GM12878 (cell line): ENCODE data around the gene IFITM2. TPM values are rescaled to one million over a fixed set of nuclear protein-coding genes. Genes with fewer than 3 reads are reported as not detected.

Source experiments
- ATAC-seq: fragments of 200-7000 bp; cut with Tn5 transposase; 3 replicates; pipeline ENCODE4 v1.9.1; 2020; ENCODE audit warnings: mild to moderate bottlenecking, moderate library complexity
- BruUV-seq: library from RNA; stranded (reverse); fragments of 400-500 nt; replicated peaks from 2 replicates; lab custom pipeline; 2021; lab: Mats Ljungman, UMichigan
- CTCF ChIA-PET: fragments of 300-600 bp; sonication (Branson Sonifier 250); formaldehyde crosslinking; extraction: SDS; loops from one replicate; lab custom pipeline; 2021; ENCODE audit warnings: inconsistent platforms; lab: Yijun Ruan, JAX
- POLR2A ChIA-PET: fragments of 350-600 bp; formaldehyde crosslinking; extraction: SDS; loops from one replicate; lab custom pipeline; 2021; ENCODE audit warnings: inconsistent platforms; lab: Charles Lee
- RAD21 ChIA-PET: fragments of 300-600 bp; sonication (Branson Sonifier 250); formaldehyde crosslinking; loops from one replicate; lab custom pipeline; 2023; ENCODE audit warnings: antibody characterized with exemption; ENCODE audit not compliant: unreplicated experiment; lab: Charles Lee
- SMC1A ChIA-PET: fragments of 300-600 bp; sonication (Branson Sonifier 250); formaldehyde crosslinking; loops from one replicate; lab custom pipeline; 2023; ENCODE audit not compliant: unreplicated experiment, uncharacterized antibody; lab: Charles Lee
- DNase-seq: peaks from one replicate; pipeline ENCODE4 v3.0.0-alpha.2; 2011; ENCODE audit warnings: low read depth, low spot score
- FAIRE-seq: peaks from 3 replicates; lab custom pipeline; 2011; peaks lifted over from hg19 to GRCh38; lab: Jason Lieb, UNC
- H2AFZ ChIP-seq: 2 replicates; pipeline ENCODE4 v1.6.0; 2011; ENCODE audit warnings: low read depth, low read length, control low read depth; ENCODE audit not compliant: control insufficient read depth
- H3K27ac ChIP-seq: 2 replicates; pipeline ENCODE4 v1.5.1; 2011; ENCODE audit warnings: control low read depth; ENCODE audit not compliant: control insufficient read depth, insufficient read depth
- H3K27me3 ChIP-seq, 2 experiments: replicated peaks in 1 of 2; 2 replicates each; pipeline versions ENCODE4 v1.6.0 to v1.6.1; 2011; ENCODE audit warnings: low read length in 1 of 2; ENCODE audit not compliant: control insufficient read depth in 2 of 2, insufficient read depth in 2 of 2
- H3K36me3 ChIP-seq, 2 experiments: 2 replicates each; pipeline ENCODE4 v1.5.1; 2011; ENCODE audit warnings: low read length in 1 of 2; ENCODE audit not compliant: control insufficient read depth in 2 of 2, insufficient read depth in 2 of 2
- H3K4me1 ChIP-seq: 2 replicates; pipeline ENCODE4 v1.6.1; 2011; ENCODE audit warnings: mild to moderate bottlenecking, low read length, moderate library complexity, mixed read lengths; ENCODE audit not compliant: control insufficient read depth, insufficient read depth
- H3K4me2 ChIP-seq: 2 replicates; pipeline ENCODE4 v1.6.0; 2011; ENCODE audit warnings: control low read depth; ENCODE audit not compliant: control insufficient read depth, insufficient read depth
- H3K4me3 ChIP-seq: fragments of 200-600 bp; sonication (generic); 2 replicates; pipeline ENCODE4 v1.5.1; 2016
- H3K79me2 ChIP-seq: 2 replicates; pipeline ENCODE4 v1.6.0; 2011; ENCODE audit warnings: low read length; ENCODE audit not compliant: control insufficient read depth, insufficient read depth
- H3K9ac ChIP-seq: 2 replicates; pipeline ENCODE4 v1.8.0; 2011; ENCODE audit warnings: low read length, control low read depth, mixed read lengths; ENCODE audit not compliant: control insufficient read depth, insufficient read depth
- H3K9me3 ChIP-seq: replicated peaks from 3 replicates; pipeline ENCODE4 v1.5.1; 2011; ENCODE audit warnings: mild to moderate bottlenecking, low read length; ENCODE audit not compliant: control insufficient read depth, insufficient read depth
- H4K20me1 ChIP-seq: 2 replicates; pipeline ENCODE4 v1.6.0; 2011; ENCODE audit not compliant: control insufficient read depth, insufficient read depth
- ASH2L ChIP-seq: fragments of 300-600, 200-600 bp; sonication (generic); IDR thresholded peaks from 2 replicates; pipeline ENCODE4 v1.6.1; 2017; ENCODE audit warnings: low read depth, mild to moderate bottlenecking, borderline replicate concordance
- ATF7 ChIP-seq: fragments of 450-650 bp; IDR thresholded peaks from 2 replicates; pipeline ENCODE4 v1.6.1; 2016; ENCODE audit warnings: low read depth, mild to moderate bottlenecking
- CEBPB ChIP-seq, 2 experiments: fragments of 150-350 bp in 1 of 2; IDR thresholded peaks; 2 replicates each; pipeline ENCODE4 v1.6.1; 2012 to 2014; ENCODE audit warnings: low read depth in 2 of 2, low read length in 2 of 2, borderline replicate concordance in 1 of 2, inconsistent platforms in 1 of 2
- CHD1 ChIP-seq: IDR thresholded peaks from 2 replicates; pipeline ENCODE4 v1.6.1; 2012; ENCODE audit warnings: low read depth, low read length, improper control_type of control experiment
- HDGF ChIP-seq: fragments of 450-650 bp; IDR thresholded peaks from 2 replicates; pipeline ENCODE4 v1.6.1; 2016; ENCODE audit warnings: antibody characterized with exemption
- MYB ChIP-seq: fragments of 150-350 bp; IDR thresholded peaks from 2 replicates; pipeline ENCODE4 v1.6.1; 2014; ENCODE audit warnings: mild to moderate bottlenecking, low read depth, low read length, borderline replicate concordance
- NR2C1 ChIP-seq: fragments of 450-650 bp; IDR thresholded peaks from 2 replicates; pipeline ENCODE4 v1.6.1; 2017; ENCODE audit warnings: antibody characterized with exemption, mild to moderate bottlenecking, moderate library complexity
- POLR2AphosphoS2 ChIP-seq: IDR thresholded peaks from 2 replicates; pipeline ENCODE4 v1.6.1; 2011; ENCODE audit warnings: low read depth, mild to moderate bottlenecking, low read length, improper control_type of control experiment, moderate library complexity
- RB1 ChIP-seq: fragments of 450-650 bp; formaldehyde crosslinking; IDR thresholded peaks from 2 replicates; pipeline ENCODE4 v1.6.1; 2017; ENCODE audit warnings: mild to moderate bottlenecking, borderline replicate concordance
- SPI1 ChIP-seq: IDR thresholded peaks from 2 replicates; pipeline ENCODE4 v1.6.1; 2011; ENCODE audit warnings: low read depth, mild to moderate bottlenecking, low read length, moderate library complexity, borderline replicate concordance; ENCODE audit not compliant: insufficient read depth
- SREBF2 ChIP-seq: IDR thresholded peaks from 2 replicates; pipeline ENCODE4 v1.6.1; 2012; ENCODE audit warnings: mild to moderate bottlenecking, low read length
- SRF ChIP-seq, 2 experiments: IDR thresholded peaks; 2 replicates each; pipeline ENCODE4 v1.6.1; 2011; ENCODE audit warnings: low read depth in 2 of 2, low read length in 2 of 2, mild to moderate bottlenecking in 1 of 2, moderate library complexity in 1 of 2
- SUPT20H ChIP-seq: IDR thresholded peaks from 2 replicates; pipeline ENCODE4 v1.6.1; 2011; ENCODE audit warnings: low read depth, mild to moderate bottlenecking, low read length, moderate library complexity, borderline replicate concordance; ENCODE audit not compliant: control insufficient read depth
- ZBED1 ChIP-seq: IDR thresholded peaks from 2 replicates; pipeline ENCODE4 v1.6.1; 2016; ENCODE audit warnings: borderline replicate concordance
- ZNF24 ChIP-seq: fragments of 450-650 bp; IDR thresholded peaks from 2 replicates; pipeline ENCODE4 v1.6.1; 2017; ENCODE audit warnings: antibody characterized with exemption, mild to moderate bottlenecking
- ZSCAN29 ChIP-seq: fragments of 450-650 bp; IDR thresholded peaks from 2 replicates; pipeline ENCODE4 v1.6.1; 2017; ENCODE audit warnings: mild to moderate bottlenecking, moderate library complexity
- WGBS: methylation state at CpG from one replicate; pipeline ENCODE4 v1.1.6; 2016; ENCODE audit warnings: low lambda C conversion rate; ENCODE audit not compliant: insufficient replicate concordance, insufficient coverage; ENCODE audit errors: missing lambda C conversion rate; 5-methylcytosine and 5-hydroxymethylcytosine counted together
- in situ Hi-C: fragments of 300-500 bp; cut with MboI; formaldehyde crosslinking; loops from 9 replicates; pipeline ENCODE4 v1.14.3; 2018; ENCODE audit warnings: mixed read lengths
- intact Hi-C: fragments of 100-400 bp; cut with micrococcal nuclease; formaldehyde crosslinking; loops from one replicate; pipeline ENCODE4 v1.14.2; 2022; ENCODE audit not compliant: unreplicated experiment
- polyA plus RNA-seq, 11 experiments: library from polyadenylated mRNA; depleted of rRNA in 4 of 11; unstranded in 6 of 11; stranded (reverse) in 5 of 11; fragments of >200 nt; fragmentation: Nextera tagmentation in 4 of 11; fragmentation: Illumina TruSeq in 1 of 11; extraction: Ambion mirVana in 4 of 11; extraction: Trizol in 1 of 11; gene quantifications; 1 replicate in 1 of 11; 2 replicates in 10 of 11; pipeline versions ENCODE4 v1.2.1 to v1.2.3, GENCODE V29; 2011 to 2016; ENCODE audit warnings: inconsistent platforms in 2 of 11, missing spikeins in 2 of 11, low read depth in 1 of 11
- total RNA-seq, 4 experiments: library from RNA; depleted of rRNA in 3 of 4; stranded (reverse); fragments of >200 nt in 3 of 4; fragmentation: Illumina TruSeq in 1 of 4; extraction: Trizol in 1 of 4; gene quantifications; 2 replicates each; pipeline versions ENCODE4 v1.2.1 to v1.2.3, GENCODE V29; 2013 to 2021
- TF ChIP-seq, protein P1 (sequence below): IDR thresholded peaks from 2 replicates; pipeline ENCODE4 v1.6.1; 2012; ENCODE audit warnings: mild to moderate bottlenecking, low read depth, low read length
- TF ChIP-seq, protein P2 (sequence below): IDR thresholded peaks from 2 replicates; pipeline ENCODE4 v1.6.1; 2012; ENCODE audit warnings: low read depth, low read length, improper control_type of control experiment

The IFITM2 gene
- total and polyA plus RNA-seq, 10 of the 15 experiments (the other 5 are each of a cell fraction or from before 2014, with no cell fraction given) = 116 to 3,672 (median 724) TPM

DNA sequence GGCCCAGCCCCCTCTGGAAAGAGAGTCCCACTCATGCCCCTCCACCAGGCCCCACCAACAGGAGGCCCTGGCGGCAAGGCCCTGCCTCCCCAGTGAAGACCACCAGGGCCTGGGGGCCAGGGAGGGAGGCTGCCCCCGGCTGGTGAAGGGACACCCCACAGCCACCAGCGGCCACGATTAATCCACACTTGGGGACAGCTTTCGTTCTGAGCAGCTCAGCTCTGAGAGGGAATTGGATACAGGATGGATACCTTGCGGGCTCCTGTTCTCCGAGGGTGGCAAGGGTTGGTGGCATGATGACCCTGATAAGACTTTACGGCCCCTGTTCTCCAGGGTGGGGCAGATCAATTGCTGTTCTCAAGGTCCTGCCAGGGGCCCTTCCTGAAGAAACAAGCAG, 36.3 kb upstream of the IFITM2 start (continued):
- no peak for TF ChIP-seq SPI1
- TF ChIP-seq, protein P1, sequence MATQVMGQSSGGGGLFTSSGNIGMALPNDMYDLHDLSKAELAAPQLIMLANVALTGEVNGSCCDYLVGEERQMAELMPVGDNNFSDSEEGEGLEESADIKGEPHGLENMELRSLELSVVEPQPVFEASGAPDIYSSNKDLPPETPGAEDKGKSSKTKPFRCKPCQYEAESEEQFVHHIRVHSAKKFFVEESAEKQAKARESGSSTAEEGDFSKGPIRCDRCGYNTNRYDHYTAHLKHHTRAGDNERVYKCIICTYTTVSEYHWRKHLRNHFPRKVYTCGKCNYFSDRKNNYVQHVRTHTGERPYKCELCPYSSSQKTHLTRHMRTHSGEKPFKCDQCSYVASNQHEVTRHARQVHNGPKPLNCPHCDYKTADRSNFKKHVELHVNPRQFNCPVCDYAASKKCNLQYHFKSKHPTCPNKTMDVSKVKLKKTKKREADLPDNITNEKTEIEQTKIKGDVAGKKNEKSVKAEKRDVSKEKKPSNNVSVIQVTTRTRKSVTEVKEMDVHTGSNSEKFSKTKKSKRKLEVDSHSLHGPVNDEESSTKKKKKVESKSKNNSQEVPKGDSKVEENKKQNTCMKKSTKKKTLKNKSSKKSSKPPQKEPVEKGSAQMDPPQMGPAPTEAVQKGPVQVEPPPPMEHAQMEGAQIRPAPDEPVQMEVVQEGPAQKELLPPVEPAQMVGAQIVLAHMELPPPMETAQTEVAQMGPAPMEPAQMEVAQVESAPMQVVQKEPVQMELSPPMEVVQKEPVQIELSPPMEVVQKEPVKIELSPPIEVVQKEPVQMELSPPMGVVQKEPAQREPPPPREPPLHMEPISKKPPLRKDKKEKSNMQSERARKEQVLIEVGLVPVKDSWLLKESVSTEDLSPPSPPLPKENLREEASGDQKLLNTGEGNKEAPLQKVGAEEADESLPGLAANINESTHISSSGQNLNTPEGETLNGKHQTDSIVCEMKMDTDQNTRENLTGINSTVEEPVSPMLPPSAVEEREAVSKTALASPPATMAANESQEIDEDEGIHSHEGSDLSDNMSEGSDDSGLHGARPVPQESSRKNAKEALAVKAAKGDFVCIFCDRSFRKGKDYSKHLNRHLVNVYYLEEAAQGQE = no peak
- no peak for TF ChIP-seq ATF7

DNA sequence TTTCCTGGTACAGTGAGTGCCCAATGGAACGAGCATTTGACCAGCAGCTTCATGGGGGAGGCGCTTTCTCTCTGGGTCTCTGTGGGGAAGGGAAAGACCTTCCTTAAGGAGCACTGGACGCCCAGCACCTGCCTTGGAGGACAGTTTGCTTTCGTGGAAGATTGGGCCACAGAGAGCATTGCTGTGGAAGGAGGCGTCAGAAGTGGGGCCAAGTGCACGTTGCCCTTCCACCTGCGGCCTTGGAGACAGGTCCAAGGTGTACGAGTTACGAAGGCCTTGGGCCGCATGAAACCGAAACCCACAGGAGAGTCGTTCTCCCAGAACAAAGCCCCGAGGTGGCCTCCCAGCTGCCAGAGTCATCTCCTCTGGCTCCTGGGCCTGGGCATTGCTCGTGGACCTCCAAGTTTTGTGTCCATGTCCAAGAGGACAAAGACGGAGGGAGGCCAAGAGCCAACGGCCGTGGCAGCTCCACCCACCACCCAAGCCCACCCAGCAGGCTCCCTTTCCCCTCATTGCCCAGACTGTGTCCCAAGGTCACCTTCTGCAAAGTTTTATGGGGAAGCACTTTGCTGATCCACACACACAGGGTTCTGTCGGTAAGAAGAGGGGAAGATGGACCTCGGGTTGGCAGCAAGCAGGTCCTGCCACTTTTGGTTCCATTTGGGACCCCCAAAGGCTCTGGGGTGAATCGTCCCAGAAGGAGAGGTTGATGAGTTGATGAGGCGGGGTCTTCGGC, 35.3 kb upstream of the IFITM2 start:
- in situ Hi-C loops (no loop called here), intact Hi-C loops (no loop called here)
- ATAC-seq (no peak), DNase-seq (no peak), FAIRE-seq (no peak)
- no TSS peak for BruUV-seq
- Histone ChIP-seq H3K4me1 (peaks cover 14% of the 10 kb centered on the region), H3K27me3 (no peaks in the 10 kb centered on the region), H4K20me1 (no peaks in the 10 kb centered on the region), H3K27ac (no peak overlapping the region), H3K4me2 (no peak overlapping the region), H2AFZ (no peak overlapping the region), H3K79me2 (peaks cover 7% of the 10 kb centered on the region), H3K9me3 (no peaks in the 10 kb centered on the region; the same call in 2 of the 3 replicates), H3K4me3 (no peak overlapping the region), H3K36me3 (no peaks in the 10 kb centered on the region), H3K9ac (no peak overlapping the region)
- CTCF ChIA-PET = interaction anchor here (0.6 to 1.0 kb wide), 3 partner anchors 9 to 82 kb away, joined by 3 read pairs; no protein-coding TSS in a partner anchor
- RAD21 ChIA-PET = no interaction called here
- SMC1A ChIA-PET = interaction anchor here (1.0 kb wide), 1 partner anchor 17 kb away, joined by 3 read pairs; the partner anchor contains the start of gene PGGHG
- WGBS = 79% methylated on average over 20 of the region's 22 CpGs
- POLR2A ChIA-PET = interaction anchor here (1.2 kb wide), 1 partner anchor 15 kb away, joined by 3 read pairs; no protein-coding TSS in a partner anchor
- TF ChIP-seq ZBED1 = no peak
- no peak for TF ChIP-seq ASH2L
- no peak for TF ChIP-seq SREBF2
- no peak for TF ChIP-seq SPI1
- no peak for TF ChIP-seq ZNF24
- TF ChIP-seq MYB = no peak
- TF ChIP-seq ZSCAN29 = no peak
- TF ChIP-seq CEBPB (IDR thresholded peaks at IDR 0.05; ENCODE audit: borderline replicate concordance in 1 of 2, low read depth in 2 of 2, low read length in 2 of 2) = no peak
- TF ChIP-seq NR2C1 = no peak
- TF ChIP-seq HDGF = no peak
- no peak for TF ChIP-seq SRF (IDR thresholded peaks at IDR 0.05; ENCODE audit: low read depth in 2 of 2, low read length in 2 of 2)
- TF ChIP-seq CHD1 = no peak
- TF ChIP-seq SUPT20H = no peak
- no peak for TF ChIP-seq RB1
- TF ChIP-seq, protein P2, sequence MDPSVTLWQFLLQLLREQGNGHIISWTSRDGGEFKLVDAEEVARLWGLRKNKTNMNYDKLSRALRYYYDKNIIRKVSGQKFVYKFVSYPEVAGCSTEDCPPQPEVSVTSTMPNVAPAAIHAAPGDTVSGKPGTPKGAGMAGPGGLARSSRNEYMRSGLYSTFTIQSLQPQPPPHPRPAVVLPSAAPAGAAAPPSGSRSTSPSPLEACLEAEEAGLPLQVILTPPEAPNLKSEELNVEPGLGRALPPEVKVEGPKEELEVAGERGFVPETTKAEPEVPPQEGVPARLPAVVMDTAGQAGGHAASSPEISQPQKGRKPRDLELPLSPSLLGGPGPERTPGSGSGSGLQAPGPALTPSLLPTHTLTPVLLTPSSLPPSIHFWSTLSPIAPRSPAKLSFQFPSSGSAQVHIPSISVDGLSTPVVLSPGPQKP = no peak
- TF ChIP-seq POLR2AphosphoS2 = no peak
